ENCODE data around the gene SGIP1.
"Not testable (repeated sequence)": the region's sequence is repeated elsewhere in the genome, so short reads cannot be mapped to it uniquely, and the experiment has no call there.

Gene SGIP1

DNA sequence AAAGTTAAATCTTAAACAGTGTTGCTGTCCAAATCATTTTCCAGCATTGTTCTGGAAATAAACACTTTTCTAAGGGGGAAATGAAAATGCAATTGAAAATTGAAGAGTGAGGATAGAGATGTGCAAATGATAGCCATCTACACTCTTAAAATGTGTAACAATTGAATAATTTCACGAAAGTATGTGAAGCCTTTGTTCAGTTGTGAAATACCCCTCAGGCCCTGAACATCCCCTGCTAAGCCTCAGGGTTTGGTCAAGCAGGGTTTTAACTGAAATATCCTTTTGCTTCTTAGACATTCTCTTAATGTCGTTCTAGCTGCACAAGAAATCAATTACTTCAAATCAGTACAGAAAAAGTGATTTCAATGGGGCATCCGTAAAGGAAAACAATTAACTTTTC, 152.5 kb downstream of the SGIP1 start:
- no peak for DNase-seq

DNA sequence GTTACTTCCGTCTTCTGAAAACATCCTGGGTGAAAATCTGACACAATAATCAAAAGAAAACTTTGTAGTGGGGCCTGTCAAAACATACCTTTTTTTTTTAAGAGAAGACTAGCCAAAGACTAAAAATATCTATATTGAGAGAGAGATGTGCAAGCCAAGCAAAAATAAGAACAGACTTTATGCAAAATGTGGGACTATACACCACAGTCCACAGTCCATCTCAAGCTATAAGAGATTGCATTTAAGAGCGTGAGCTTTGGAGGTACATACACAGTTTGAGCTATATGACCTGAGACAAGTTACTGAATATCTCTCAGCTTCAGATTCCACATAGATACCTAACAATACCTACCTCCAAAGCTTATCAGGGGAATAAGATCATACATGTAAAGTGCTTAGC, 153.4 kb downstream of the SGIP1 start:
- DNase-seq: no peak

DNA sequence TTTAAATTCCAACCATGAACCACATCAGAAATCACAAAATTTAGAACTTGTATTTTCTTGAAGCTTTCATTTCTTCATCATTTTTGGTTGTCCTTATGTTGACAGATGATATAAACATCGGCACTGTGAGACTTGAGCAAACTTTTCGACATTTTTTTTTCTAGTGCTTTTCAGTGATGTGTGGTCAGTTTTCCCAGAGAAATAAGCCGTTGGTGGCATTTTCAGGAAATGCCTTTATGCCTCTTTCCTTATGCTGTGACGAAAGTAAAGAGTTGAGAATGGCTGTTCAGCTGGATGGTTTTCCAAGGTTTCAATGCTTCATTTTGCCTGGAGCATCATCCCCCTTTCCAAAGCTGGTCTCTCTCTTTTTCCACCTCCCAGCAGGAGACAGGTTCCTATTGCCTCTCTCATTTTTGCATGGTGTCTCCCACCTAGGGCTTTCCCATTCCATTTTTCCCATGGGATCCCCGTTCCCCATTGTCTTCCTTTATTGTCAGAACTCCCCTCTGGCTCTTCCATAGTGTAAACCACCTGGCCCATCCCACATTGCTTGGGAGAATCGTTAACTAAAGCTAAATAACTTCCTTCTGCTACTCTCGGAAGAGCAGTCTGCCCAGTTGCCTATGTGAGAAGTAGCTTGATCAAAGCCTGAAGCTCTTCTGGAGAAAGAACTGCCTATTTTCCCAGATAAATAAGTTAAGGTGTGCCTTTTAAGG, 156.9 kb downstream of the SGIP1 start:
- DNase-seq: no peak

DNA sequence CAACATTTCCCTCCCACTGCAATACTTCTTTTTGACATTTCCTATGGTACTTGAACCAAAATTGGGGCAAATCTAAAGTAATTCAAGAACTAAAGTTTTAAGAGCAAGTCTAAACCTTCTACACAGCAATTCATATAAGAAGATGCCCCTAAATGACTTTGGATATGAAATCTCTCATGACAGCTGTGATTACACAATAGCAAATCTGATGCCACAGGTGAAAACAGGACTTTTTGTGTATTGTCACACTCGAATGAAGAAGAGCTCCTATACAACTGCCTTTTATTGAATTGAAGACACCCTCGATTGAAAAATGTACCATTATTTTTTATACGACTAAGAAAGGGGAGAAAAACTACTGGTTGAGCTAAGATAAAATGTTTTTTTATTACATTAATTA, 158.7 kb downstream of the SGIP1 start:
- no peak for DNase-seq

DNA sequence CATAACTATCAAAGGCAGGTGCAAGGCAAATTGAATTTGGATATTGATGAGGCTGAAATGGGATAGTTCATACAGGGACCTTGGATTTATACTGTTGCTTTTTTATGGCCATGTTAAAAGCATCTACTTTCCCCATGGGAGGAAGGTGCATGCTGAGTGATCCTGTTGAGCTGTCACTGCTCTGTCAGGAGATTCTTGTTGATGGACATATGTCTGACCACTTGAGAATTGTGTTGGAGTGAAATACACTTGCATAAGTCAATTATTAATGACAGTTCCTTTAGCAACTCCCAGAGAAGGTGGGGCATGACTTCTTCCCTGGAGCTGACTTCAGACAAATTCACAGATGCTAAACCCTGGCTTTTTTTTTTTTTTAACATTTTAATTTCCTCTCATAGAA, 159.9 kb downstream of the SGIP1 start:
- no peak for DNase-seq

DNA sequence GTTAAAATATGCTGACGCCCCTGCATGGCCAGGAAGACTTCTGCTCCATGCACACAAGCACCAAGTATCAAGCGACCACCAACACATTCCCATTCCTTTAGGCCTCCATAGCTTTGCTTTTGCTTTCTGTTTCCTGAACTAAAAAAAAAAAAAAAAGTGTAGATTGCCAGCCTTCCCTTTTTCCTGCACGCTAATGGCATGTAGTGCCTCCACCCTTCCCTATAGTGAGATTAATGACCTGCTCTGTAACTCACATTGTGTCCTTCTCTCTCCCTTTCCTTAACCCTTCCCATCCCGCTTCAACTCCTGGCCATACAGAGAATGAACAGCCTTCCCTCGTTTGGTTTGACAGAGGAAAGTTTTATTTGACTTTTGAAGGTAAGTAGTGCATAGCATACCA, 161.2 kb downstream of the SGIP1 start:
- no peak for DNase-seq

DNA sequence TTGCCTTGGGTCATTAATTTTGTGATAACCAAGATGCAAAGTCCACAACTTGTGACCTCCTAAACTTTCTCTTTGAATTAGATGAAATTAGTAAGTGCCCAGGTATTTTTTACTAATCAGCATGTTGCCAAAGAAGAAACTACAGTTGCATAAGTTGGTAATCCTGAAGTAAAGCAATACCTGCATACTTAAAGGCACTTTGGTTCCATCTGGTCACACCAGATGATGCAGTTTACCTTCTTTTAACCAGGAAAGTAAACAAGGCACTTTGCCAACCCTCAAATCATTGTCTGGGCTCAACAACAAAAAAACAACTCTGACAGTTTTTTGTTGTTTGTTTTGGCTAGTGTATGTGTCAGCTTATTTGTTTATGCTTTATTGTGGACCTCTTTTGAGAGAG, 162.8 kb downstream of the SGIP1 start:
- no peak for DNase-seq

DNA sequence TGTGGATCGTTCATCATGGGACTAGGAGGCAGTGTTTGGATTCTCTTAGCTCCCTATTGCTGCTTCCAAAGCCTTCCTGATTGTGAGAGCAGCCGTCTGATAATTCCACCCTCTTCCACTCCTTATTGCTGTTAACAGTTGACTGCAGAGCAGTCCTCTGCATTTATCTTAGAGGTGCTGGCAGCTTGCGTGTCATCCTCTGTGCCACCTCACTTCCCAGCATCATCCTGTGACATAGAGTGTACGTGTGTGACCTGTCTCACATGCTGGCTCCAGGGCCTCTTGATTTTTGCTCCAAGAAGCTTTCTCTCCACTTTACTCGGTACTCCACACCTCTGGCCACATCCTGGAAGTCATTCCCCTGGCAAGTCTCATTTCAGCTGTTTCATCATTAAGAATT, 165.3 kb downstream of the SGIP1 start:
- no peak for DNase-seq

DNA sequence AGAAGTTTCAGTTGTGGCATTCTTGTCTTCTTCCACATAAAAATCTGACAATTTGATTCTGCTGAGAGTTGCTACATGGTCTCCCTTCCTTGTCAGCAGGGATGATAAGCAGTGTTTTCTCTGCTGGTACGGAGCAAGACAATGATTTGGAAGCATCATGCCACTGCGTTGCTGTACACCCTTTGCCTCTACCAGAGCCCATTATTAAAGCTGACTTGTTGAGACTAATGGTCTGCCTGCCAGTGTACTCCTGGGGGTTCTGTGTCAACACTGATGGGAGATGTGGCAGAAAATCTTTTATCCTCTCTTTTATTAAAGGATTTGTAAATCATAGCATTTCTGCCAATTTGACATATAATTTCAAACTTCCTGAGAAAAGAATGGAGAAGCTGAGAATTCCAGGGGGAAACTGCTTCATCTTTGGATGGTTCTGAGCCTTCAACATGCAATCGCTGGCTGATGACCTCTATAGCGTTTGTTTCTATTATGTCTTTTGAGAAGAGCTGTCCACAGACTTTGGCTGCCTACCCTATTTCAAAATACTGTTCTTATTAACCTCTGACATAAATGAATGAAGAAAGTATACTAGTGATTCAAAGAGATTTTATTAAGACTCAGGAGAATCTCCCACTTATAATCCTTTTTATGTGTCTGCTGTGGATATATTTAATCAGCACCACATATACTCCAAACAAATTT, 170.4 kb downstream of the SGIP1 start:
- no peak for DNase-seq

DNA sequence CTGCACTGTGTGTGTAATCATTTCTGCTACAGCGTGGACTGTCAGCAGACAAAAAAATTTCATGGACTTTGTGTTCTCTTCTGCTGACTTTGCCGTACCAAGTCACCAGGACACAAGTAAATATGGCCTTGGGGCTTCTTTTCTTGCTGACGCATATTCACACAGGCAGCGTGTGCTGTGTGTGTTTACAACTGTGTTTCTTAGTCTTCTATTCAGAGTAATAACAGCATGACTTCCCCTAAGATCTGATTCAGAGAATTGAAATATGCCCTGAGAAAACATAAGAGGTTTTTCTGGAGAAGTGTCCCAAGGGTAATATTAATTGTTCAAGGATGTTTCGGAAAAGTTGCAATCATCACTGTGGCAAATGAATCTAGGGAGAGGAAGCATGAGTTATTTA, 171.2 kb downstream of the SGIP1 start:
- no peak for DNase-seq

DNA sequence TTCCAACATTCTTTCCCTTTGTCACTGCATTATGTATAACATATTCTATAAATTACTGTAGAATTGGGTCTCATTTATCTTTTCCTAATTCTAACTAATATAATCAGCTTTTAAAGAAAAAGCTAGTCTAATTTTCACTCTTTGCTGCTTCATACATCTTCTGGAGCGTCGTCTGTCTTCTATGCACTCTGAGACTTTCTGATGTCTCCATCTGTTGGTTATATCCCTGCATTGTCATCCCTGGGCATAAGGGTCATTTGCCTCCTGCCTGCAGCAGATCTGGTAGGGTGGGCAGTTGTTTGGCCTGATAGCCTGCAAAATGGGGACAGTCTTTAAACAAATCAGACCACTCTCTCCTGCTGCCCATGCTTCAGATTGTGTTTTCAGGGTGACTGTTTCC, 177.5 kb downstream of the SGIP1 start:
- no peak for DNase-seq

DNA sequence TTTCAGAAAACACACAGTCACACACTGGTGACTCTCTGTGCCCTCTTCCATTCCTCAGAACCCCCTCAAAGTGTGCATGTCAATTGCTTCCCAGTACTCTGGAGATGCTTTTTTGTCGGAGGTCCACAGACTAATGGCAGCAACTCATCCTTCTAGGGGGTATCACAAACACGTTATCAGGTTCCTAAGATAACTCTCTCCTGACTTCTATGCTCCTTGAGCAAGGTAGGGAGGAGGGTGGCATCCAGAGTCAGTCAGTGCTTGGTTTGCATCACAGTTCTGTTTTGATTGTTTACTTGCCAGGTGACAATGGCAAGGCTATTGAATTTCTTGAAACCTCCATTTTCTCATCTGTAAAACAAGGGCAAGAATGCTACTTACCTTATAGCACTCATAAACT, 178.9 kb downstream of the SGIP1 start:
- no peak for DNase-seq

DNA sequence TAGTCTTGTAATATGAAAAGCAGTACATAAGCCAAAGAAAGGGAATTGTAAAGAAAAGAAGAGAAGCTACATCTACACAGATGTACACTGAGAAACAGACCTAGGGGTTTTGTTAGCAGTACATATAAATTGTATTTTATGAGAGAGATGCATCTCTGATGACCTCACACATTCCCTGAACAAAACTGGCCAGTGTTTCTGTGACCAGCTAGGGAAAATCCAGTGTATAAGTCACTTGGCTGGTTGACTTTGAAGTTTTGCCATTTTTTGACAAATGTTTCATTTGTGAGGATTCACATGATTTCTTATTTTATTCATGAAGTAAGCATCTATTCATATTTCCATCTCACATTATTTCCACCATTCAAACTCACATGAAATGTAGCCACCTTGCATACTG, 190.0 kb downstream of the SGIP1 start:
- no peak for DNase-seq

DNA sequence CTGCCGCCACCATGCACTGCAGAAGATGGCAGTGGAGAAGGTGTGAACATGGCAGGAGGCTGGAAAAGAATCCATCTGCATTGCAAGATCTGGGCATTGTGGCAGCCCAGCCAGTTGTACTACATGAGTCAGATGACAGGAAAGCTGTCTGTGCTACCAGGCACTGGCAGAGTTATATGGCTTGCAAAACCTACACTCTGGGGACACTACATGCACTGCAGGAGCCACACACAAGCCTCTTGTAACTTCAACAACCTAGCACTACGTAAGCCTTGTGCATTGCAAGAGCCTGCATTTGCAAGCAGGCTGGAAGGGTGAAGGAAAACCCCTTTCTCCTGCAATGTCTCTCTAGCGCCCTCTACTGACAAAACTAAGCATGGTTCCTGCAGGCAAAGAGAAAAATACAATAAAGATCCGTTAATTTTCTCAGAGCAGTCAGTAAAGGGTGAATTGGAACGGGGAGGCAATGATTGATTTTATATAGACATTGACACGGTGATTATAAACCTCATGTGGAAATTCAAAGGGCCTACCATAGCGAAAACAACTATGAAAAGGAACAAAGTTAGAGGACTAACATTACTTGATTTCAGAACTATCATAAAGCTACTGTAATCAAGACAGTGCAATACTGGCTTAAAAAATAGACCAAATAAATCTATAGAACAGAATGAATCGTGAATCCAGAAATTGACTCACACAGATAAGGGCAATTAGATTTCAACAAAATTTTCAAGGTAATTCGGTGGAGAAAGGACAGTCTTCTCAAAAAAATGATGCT, 192.1 kb downstream of the SGIP1 start:
- DNase-seq: peak; percentile 36

DNA sequence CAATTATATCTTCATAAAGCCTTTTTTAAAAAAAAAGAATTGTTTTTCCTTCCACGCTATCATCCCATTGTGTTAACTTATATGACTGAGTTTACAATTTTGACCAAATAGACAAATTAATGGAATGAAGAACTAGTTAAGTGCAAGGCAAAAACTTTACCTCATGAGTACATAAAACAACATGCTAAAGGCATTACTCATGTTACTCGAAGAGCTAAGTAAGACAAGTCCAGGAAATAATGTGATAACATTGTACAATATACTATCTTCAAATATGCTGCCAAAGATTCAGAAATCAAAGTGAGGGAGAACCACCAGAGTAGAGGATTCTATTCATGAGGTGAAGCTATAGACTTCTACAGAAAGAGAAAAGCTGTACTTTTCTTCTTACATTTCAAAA, 194.1 kb downstream of the SGIP1 start:
- no peak for DNase-seq

DNA sequence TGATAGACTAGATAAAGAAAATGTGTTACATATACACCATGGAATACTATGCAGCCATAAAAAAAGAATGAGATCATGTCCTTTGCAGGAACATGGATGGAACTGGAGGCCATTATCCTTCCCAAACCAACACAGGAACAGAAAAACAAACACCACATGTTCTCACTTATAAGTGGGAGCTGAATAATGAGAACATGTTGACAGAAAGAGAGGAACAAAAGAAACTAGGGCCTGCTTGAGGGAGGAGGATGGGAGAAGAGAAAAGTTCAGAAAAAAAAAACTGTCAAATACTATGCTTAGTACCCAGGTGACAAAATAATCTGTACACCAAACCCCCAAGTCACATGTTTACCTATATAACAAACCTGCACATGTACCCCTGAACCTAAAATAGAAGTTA, 194.8 kb downstream of the SGIP1 start:
- not testable (repeated sequence) for DNase-seq

DNA sequence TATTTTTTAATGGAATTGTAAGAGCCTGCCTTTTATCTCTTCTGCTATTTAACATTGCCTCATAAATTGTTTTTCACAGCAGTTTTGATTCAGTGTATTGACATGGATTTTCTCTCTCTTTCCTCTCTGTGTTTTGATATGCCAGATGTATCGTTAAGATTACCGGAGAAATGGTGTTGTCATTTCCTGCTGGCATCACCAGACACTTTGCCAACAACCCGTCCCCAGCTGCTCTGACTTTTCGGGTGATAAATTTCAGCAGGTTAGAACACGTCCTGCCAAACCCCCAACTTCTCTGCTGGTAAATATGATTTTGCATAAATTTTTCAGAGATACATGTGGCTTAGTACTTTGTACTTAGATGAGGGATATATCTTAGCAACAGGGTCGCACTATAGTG, 195.2 kb downstream of the SGIP1 start:
- DNase-seq: no peak

DNA sequence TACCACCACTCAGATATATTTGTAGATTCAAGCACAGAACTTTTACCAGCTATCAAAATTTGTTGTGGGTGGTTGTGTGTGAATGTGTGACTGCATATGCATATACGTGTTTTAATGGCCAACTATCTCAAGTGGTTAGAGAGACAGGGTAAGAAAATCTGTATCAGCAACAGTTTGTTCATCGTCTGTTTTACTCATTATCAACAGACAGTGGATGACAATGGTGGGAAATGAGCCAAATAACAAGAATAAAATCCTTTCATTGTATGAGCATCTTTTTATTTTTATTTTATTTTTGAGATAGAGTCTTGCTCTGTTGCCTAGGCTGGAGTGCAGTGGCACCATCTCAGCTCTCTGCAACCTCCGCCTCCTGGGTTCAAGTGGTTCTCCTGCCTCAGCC, 195.6 kb downstream of the SGIP1 start:
- no peak for DNase-seq

DNA sequence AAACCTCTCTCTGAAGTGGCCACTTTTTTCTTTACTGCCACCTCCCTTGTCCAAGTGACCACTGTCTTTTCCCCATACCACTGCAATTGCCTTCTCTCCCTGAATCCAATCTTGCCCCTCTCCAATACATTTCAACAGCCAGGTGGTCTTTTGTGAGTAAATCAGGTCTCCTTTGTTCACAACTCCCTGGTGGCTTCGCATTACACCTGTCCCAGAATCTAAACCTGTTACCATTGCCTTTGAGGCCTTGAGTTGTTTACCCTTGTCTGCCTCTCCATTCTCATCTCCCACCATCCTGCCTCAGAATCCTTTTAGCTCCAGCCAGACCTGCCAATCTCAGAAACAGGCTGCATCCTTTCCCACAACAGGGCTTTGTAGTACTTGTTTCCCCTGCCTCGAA, 196.5 kb downstream of the SGIP1 start:
- DNase-seq: no peak

DNA sequence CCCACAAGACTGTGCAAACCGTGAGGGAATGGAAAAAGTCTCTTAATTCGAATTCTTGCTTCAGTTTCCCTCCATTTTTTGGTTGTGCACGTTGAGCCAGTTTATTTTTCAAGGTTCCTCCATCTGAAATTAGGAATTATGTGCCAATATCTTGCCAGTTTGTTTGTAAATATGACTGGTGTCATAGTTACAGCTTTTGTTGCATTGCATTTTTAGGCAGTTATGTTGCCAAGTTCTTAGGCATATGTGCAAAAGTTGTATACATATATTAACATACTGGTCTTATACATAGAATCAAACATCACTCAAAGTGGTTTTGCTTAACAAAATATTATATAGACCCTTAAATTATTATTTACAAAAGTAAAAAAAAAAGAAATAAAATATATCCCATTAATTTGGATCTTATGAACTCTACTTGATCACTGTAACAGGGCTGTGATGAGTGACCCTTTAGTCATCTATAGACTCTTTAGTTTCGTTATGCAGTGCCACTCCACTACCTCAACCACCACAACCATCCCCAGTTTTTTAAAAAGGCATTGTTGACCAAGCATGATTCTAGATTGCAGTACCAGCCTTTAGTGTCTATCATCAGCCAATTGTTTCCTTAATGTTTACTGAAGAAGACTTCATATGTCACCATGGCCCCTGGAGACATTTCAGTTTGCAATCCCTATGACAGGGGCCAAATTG, 197.4 kb downstream of the SGIP1 start:
- no peak for DNase-seq

DNA sequence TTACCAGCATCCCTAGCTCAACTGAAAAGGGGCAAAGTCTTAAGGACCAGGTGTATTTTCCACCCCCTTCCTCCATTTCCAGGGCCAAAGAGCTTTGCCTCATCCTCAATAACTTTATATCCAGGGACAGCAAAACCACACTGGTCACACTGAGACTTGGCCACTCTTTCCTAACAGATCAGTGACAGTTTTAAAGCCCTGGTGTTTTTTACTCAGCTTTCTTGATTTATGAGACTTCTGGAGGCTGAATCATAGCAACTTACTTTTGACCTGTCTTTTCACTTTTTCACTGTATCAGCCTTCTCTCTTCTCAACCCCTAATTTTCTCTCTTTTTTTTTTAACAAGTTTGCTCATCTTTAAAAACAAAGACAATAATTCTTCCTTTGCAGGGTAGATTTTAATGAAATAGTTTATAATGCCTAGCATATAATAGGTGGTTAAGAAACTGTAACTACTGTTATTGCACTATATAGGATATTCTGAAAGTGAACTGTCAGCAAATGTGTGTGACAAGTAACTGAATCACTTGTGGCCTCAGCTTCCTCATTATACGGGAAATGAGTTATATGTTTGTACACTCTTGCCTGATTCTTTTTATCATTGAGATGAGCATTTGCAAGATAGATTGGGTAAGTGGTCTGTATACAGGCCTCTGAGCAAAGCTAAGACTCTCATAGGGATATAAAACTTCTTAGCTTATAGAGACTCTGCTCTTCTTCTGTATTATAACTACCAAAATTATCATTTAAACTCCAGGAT, 198.6 kb downstream of the SGIP1 start:
- no peak for DNase-seq

DNA sequence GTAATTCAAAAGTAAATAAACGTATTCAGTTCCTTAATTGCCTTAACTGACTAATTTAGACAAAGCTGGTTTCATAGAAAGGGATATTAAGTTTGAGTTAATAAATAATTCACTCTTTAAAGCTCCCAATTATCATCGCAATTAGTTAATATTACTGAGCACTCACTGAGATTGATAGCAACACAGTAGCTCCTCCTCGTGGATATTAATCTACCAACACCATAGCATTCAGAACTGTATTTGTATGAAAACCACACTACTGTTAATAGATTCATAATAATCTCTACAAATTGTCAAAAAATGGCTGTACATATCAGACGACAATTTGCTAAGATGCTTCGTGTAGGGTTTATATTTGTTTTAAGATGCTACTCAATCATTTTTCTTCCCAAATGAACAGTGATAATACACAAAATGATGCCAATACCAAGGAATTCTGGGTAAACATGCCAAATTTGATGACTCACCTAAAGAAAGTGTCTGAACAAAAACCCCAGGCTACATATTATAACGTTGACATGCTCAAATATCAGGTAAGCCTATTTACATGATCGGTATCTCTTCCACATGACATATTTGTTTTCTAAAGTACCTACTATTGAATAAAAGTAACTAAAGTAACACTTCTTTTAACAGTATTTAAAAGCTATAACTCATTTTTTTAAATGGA, 199.5 kb downstream of the SGIP1 start:
- DNase-seq: no peak

Measured in DMS 273 treated with DMSO at 0.1 percent for 48 hours (cell line).